MM.1S (cell line): ENCODE measurements around the gene PKD1L1.

ENCODE experiments used
- DNase-seq: peaks from one replicate; pipeline ENCODE4 v3.0.0-alpha.2; 2015
- H2AFZ ChIP-seq: fragments of 300-600 bp; sonication (generic); 2 replicates; pipeline ENCODE4 v1.6.0; 2016; ENCODE audit warnings: antibody characterized with exemption, low read length
- H3F3A ChIP-seq: fragments of 300-600 bp; sonication (generic); 2 replicates; pipeline ENCODE4 v1.6.1; 2016; ENCODE audit warnings: mild to moderate bottlenecking, antibody characterized with exemption, low read length, moderate library complexity, mixed read lengths; ENCODE audit not compliant: insufficient read depth
- H3K27ac ChIP-seq: fragments of 300-600 bp; sonication (generic); 2 replicates; pipeline ENCODE4 v1.5.1; 2016; ENCODE audit warnings: mild to moderate bottlenecking, low read length
- H3K27me3 ChIP-seq: fragments of 300-600 bp; sonication (generic); replicated peaks from 2 replicates; pipeline ENCODE4 v1.6.0; 2016; ENCODE audit warnings: low read length; ENCODE audit not compliant: insufficient read depth
- H3K36me3 ChIP-seq: fragments of 300-600 bp; sonication (generic); replicated peaks from 2 replicates; pipeline ENCODE4 v1.6.1; 2016; ENCODE audit warnings: mild to moderate bottlenecking, low read length, mixed read lengths; ENCODE audit not compliant: insufficient read depth
- H3K4me1 ChIP-seq: fragments of 300-600 bp; sonication (generic); 2 replicates; pipeline ENCODE4 v1.6.1; 2016; ENCODE audit warnings: low read length, mixed read lengths
- H3K4me2 ChIP-seq: fragments of 300-600 bp; sonication (generic); 2 replicates; pipeline ENCODE4 v1.6.0; 2016; ENCODE audit warnings: low read depth, low read length
- H3K4me3 ChIP-seq: fragments of 300-600 bp; sonication (generic); 2 replicates; pipeline ENCODE4 v1.5.1; 2016; ENCODE audit warnings: low read length, mixed read lengths
- H3K79me2 ChIP-seq: fragments of 300-600 bp; sonication (generic); 2 replicates; pipeline ENCODE4 v1.6.1; 2016; ENCODE audit warnings: mixed run types, low read length, mixed read lengths
- H3K9ac ChIP-seq: fragments of 300-600 bp; sonication (generic); 2 replicates; pipeline ENCODE4 v1.6.1; 2016; ENCODE audit warnings: low read length, mixed read lengths
- H3K9me2 ChIP-seq: fragments of 300-600 bp; sonication (generic); replicated peaks from 2 replicates; pipeline ENCODE4 v1.6.1; 2016; ENCODE audit warnings: mild to moderate bottlenecking, low read length, mixed read lengths; ENCODE audit not compliant: insufficient read depth
- H3K9me3 ChIP-seq: fragments of 300-600 bp; sonication (generic); replicated peaks from 2 replicates; pipeline ENCODE4 v1.6.1; 2016; ENCODE audit warnings: mild to moderate bottlenecking, low read length, mixed read lengths; ENCODE audit not compliant: insufficient read depth
- H4K20me1 ChIP-seq: fragments of 300-600 bp; sonication (generic); 2 replicates; pipeline ENCODE4 v1.6.1; 2016; ENCODE audit warnings: mild to moderate bottlenecking, low read length, moderate library complexity, mixed read lengths; ENCODE audit not compliant: insufficient read depth
- CTCF ChIP-seq: fragments of 300-600 bp; sonication (generic); IDR thresholded peaks from 2 replicates; pipeline ENCODE4 v1.5.1; 2016; ENCODE audit warnings: antibody characterized with exemption, low read length, mixed read lengths
- EZH2 ChIP-seq: fragments of 300-600 bp; sonication (generic); optimal IDR thresholded peaks from 2 replicates; pipeline ENCODE3; 2017; ENCODE audit warnings: low read depth, mild to moderate bottlenecking, antibody characterized with exemption, low read length, mixed read lengths
- EZH2phosphoT487 ChIP-seq: fragments of 300-600 bp; sonication (generic); IDR thresholded peaks from 2 replicates; pipeline ENCODE4 v1.6.1; 2018; ENCODE audit warnings: antibody characterized with exemption, low read length

Gene PKD1L1

GRCh38 chr7:47808321-47808720, 139.9 kb downstream of the PKD1L1 start:
- Histone ChIP-seq H3K4me3 (no peak overlapping the region), H3K9ac (no peak overlapping the region), H3K36me3 (no peaks in the 10 kb centered on the region), H4K20me1 (no peaks in the 10 kb centered on the region), H3K27me3 (no peaks in the 10 kb centered on the region), H3F3A (no peaks in the 10 kb centered on the region), H3K4me2 (no peak overlapping the region), H2AFZ (no peak overlapping the region), H3K27ac (no peak overlapping the region), H3K4me1 (no peaks in the 10 kb centered on the region), H3K9me2 (no peaks in the 10 kb centered on the region), H3K79me2 (no peaks in the 10 kb centered on the region), H3K9me3 (no peaks in the 10 kb centered on the region)
- DNase-seq: no peak
- no peak for TF ChIP-seq EZH2phosphoT487
- TF ChIP-seq EZH2: no peak
- no peak for TF ChIP-seq CTCF

- Histone ChIP-seq H3K9ac (no peak overlapping the region), H3K9me2 (no peaks in the 10 kb centered on the region), H4K20me1 (no peaks in the 10 kb centered on the region), H3K36me3 (no peaks in the 10 kb centered on the region), H3K27ac (no peak overlapping the region), H2AFZ (no peak overlapping the region), H3F3A (no peaks in the 10 kb centered on the region), H3K9me3 (no peaks in the 10 kb centered on the region), H3K27me3 (no peaks in the 10 kb centered on the region), H3K4me1 (no peaks in the 10 kb centered on the region), H3K4me3 (no peak overlapping the region), H3K79me2 (no peaks in the 10 kb centered on the region), H3K4me2 (no peak overlapping the region)
- DNase-seq: no peak
- peak; percentile 23 for TF ChIP-seq CTCF
- TF ChIP-seq EZH2phosphoT487: no peak
- TF ChIP-seq EZH2: no peak
Observed at GRCh38 chr7:47807756-47808155, 140.5 kb downstream of the PKD1L1 start.

DNA sequence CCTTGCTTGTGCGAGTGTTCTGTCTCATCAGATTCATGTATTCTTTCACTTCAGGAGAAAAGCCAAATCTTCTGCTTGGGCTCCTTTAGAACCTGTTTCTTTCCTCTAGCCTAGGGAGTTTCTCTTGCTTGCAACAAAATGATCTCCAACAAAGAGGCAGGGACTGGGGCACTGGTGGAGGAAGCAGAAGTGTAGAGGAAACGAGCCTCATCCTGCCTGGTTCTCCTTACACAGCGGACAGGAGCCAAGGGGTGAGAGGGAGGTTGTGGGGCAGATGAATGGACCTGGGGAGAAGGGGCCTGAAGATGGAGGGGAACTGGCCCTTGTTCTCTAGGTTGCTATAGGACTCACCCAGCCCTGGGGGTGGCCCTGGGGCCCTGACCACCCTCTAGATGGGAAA, 141.1 kb downstream of the PKD1L1 start:
- Histone ChIP-seq H3K9me3 (no peaks in the 10 kb centered on the region), H3K36me3 (no peaks in the 10 kb centered on the region), H3K9ac (no peak overlapping the region), H3K4me1 (no peaks in the 10 kb centered on the region), H3F3A (no peaks in the 10 kb centered on the region), H3K27ac (no peak overlapping the region), H3K79me2 (no peaks in the 10 kb centered on the region), H2AFZ (no peak overlapping the region), H3K27me3 (no peaks in the 10 kb centered on the region), H3K9me2 (no peaks in the 10 kb centered on the region), H4K20me1 (no peaks in the 10 kb centered on the region), H3K4me3 (no peak overlapping the region), H3K4me2 (no peak overlapping the region)
- TF ChIP-seq EZH2: no peak
- no peak for TF ChIP-seq EZH2phosphoT487
- no peak for TF ChIP-seq CTCF
- no peak for DNase-seq

GRCh38 chr7:47806701-47807103, 141.6 kb downstream of the PKD1L1 start:
- Histone ChIP-seq H3K9me3 (no peaks in the 10 kb centered on the region), H3K27me3 (no peaks in the 10 kb centered on the region), H3K4me3 (no peak overlapping the region), H2AFZ (no peak overlapping the region), H3K36me3 (no peaks in the 10 kb centered on the region), H3K79me2 (no peaks in the 10 kb centered on the region), H3K4me2 (no peak overlapping the region), H3K9ac (no peak overlapping the region), H3K9me2 (no peaks in the 10 kb centered on the region), H4K20me1 (no peaks in the 10 kb centered on the region), H3K27ac (no peak overlapping the region), H3K4me1 (no peaks in the 10 kb centered on the region), H3F3A (no peaks in the 10 kb centered on the region)
- DNase-seq: no peak
- no peak for TF ChIP-seq EZH2phosphoT487
- no peak for TF ChIP-seq CTCF
- no peak for TF ChIP-seq EZH2
